ENCODE data around the gene DEPDC1B.

Gene DEPDC1B

GRCh38 chr5:60583616-60584015 is 116.3 kb downstream of the DEPDC1B start:
- Mint-ChIP-seq H3K27ac (no peak overlapping the region), H3K4me1 (no peaks in the 10 kb centered on the region), H3K36me3 (ENCODE audit: low read depth) (peaks cover 10% of the 10 kb centered on the region), H3K4me3 (no peak overlapping the region), H3K9me3 (peaks cover 4% of the 10 kb centered on the region), H3K27me3 (ENCODE audit: low read depth) (peaks cover 3% of the 10 kb centered on the region)
- TF ChIP-seq CTCF (IDR thresholded peaks at IDR 0.05; ENCODE audit: unreplicated experiment in 3 of 3): no peak

GRCh38 chr5:60578315-60578714 is 121.7 kb downstream of the DEPDC1B start:
- Mint-ChIP-seq H3K27ac (no peak overlapping the region), H3K9me3 (peaks cover 31% of the 10 kb centered on the region), H3K27me3 (ENCODE audit: low read depth) (no peaks in the 10 kb centered on the region), H3K36me3 (ENCODE audit: low read depth) (peaks cover 27% of the 10 kb centered on the region), H3K4me3 (no peak overlapping the region), H3K4me1 (no peaks in the 10 kb centered on the region)
- TF ChIP-seq CTCF (IDR thresholded peaks at IDR 0.05; ENCODE audit: unreplicated experiment in 3 of 3): no peak

- Mint-ChIP-seq H3K4me1 (no peaks in the 10 kb centered on the region), H3K4me3 (no peak overlapping the region), H3K27ac (no peak overlapping the region), H3K36me3 (ENCODE audit: low read depth) (peaks cover 27% of the 10 kb centered on the region), H3K9me3 (peaks cover 36% of the 10 kb centered on the region), H3K27me3 (ENCODE audit: low read depth) (no peaks in the 10 kb centered on the region)
- no peak for TF ChIP-seq CTCF (IDR thresholded peaks at IDR 0.05; ENCODE audit: unreplicated experiment in 3 of 3)
Observed at GRCh38 chr5:60577116-60577515, 122.8 kb downstream of the DEPDC1B start.

GRCh38 chr5:60576425-60576824 is 123.5 kb downstream of the DEPDC1B start:
- Mint-ChIP-seq H3K36me3 (ENCODE audit: low read depth) (peaks cover 23% of the 10 kb centered on the region), H3K27me3 (ENCODE audit: low read depth) (no peaks in the 10 kb centered on the region), H3K4me3 (no peak overlapping the region), H3K4me1 (no peaks in the 10 kb centered on the region), H3K27ac (no peak overlapping the region), H3K9me3 (peaks cover 36% of the 10 kb centered on the region)
- no peak for TF ChIP-seq CTCF (IDR thresholded peaks at IDR 0.05; ENCODE audit: unreplicated experiment in 3 of 3)

GRCh38 chr5:60568646-60569045 is 131.3 kb downstream of the DEPDC1B start:
- no peak overlapping the region for H3K4me3 Mint-ChIP-seq

More at GRCh38 chr5:60568646-60569045, 131.3 kb downstream of the DEPDC1B start:
- H3K4me1 Mint-ChIP-seq: no peaks in the 10 kb centered on the region
- peaks cover 18% of the 10 kb centered on the region for H3K36me3 Mint-ChIP-seq (ENCODE audit: low read depth)
- no peak for TF ChIP-seq CTCF (IDR thresholded peaks at IDR 0.05; ENCODE audit: unreplicated experiment in 3 of 3)
- H3K27me3 Mint-ChIP-seq (ENCODE audit: low read depth): no peaks in the 10 kb centered on the region
- H3K9me3 Mint-ChIP-seq: peaks cover 31% of the 10 kb centered on the region
- H3K27ac Mint-ChIP-seq: no peak overlapping the region

Data from nephron (organoid).